ENCODE measurements around the gene IZUMO1.
"Not testable (repeated sequence)": the region's sequence is repeated elsewhere in the genome, so short reads cannot be mapped to it uniquely, and the experiment has no call there.

The IZUMO1 gene

DNA sequence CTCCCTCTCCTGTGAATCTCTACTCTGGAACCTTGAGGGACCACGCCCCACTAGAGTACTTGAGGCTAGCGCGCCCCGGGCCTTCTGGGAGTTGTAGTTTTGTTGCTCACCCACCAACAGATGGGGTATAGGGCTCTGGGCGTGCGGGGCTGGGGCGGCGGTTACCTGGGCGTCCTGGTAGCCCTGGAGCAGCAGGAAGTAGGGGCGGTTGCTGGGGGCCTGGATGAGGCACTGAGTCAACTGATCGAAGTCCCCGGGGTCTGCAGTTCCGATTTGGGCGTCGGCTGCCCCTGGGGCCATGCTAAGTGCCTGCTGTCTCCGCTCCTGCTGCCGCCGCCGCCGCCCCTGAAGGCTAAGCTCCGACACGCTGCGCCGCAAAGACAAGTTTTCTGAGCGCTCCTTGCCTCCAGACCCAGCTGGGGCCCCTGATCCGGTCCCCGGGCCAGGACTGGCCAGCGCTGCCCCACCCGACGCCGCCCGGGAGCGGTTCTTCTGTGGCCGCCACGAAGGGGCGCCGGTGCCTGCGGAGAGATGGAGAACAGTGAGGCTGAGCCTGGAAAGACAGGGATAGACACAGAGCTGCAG is 11.6 kb downstream of the IZUMO1 start:
- peak; percentile 32 for DNase-seq

DNA sequence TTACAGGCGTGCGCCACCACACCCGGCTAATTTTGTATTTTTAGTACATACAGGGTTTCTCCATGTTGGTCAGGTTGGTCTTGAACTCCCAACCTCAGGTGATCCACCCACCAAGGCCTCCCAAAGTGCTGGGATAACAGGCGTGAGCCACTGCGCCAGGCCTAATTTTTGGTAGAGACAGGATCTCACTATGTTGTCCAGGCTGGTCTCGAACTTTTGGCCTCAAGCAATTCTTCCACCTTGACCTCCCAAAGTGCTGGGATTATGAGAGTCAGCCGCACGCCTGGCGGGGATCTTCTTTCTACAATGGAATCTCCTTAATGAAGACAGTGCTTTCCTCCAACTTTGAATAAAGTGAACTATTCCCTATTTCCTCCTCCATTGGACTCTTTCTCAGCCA is 12.1 kb downstream of the IZUMO1 start:
- DNase-seq: no peak

DNA sequence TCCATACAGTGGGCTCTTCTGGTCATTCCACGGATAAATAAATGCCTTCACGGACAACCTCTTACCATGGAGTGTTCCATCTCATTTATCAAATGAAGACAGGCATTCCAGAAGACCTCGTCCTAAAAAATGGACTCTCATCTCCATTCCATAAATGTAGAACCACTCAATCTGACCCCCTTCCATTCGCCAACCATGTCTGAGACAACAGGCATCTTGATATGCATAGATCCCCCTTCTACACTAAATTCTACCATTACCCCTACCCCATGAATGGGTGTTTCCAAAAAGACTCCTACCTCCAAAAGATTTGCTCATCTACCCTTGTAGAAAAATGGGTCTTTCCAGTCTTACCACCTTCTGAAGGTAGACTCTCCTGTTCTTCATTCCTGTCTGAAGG is 15.3 kb downstream of the IZUMO1 start:
- DNase-seq: no peak

DNA sequence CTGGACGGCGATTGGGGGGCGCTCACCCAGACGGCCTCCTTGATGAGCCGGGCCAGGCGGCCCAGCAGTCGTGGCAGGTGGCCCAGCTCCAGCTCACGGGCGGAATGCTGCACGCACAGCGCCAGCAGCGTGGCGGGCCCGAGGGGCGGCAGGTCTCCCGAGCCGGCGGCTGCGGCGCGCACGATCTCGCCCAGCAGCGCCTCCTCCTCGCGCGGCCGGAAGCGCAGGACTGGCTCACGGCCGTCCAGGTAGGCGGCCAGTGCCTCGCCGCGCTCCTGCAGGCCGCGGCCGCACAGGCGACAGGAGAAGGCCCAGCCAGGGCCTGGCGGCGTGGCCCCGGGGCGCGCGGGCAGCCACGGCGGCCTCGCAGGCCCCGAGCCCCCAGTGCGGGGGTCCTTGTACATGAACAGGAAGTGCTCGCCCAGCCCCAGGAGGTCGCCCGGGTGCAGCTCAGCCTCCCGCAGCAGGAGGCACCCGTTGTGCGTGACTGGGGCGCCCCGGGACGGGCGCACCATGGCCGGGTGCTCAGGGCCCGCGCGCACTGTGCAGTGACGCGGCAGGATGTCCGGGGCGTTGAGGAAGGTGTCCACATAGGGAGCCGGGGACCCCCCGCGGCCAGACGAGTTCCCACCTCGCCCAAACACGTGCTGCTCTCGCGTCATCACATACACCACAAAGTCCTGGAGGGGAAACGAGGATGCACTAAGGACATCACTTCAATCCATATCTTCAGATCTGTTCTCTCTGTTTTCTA is 17.6 kb downstream of the IZUMO1 start:
- no peak for DNase-seq

DNA sequence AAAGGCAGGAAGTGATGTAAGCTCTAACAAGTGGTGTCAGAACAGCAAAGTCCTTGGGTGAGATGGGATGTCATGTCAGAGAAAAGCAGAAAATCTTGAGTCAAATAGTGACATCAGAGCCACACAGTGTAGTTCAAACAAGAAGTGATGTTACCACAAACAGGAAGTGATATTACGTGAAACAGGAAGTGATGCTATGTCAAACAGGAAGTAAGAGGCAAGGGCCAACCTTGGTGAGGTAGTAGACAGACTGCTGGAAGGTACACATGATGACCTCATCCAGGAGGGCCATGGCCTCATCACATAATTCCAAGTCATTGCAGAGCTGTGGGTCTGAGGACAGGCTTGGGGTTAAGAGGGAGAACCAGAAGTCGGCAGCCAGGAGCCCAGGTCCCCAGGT is 20.2 kb downstream of the IZUMO1 start:
- no peak for DNase-seq

DNA sequence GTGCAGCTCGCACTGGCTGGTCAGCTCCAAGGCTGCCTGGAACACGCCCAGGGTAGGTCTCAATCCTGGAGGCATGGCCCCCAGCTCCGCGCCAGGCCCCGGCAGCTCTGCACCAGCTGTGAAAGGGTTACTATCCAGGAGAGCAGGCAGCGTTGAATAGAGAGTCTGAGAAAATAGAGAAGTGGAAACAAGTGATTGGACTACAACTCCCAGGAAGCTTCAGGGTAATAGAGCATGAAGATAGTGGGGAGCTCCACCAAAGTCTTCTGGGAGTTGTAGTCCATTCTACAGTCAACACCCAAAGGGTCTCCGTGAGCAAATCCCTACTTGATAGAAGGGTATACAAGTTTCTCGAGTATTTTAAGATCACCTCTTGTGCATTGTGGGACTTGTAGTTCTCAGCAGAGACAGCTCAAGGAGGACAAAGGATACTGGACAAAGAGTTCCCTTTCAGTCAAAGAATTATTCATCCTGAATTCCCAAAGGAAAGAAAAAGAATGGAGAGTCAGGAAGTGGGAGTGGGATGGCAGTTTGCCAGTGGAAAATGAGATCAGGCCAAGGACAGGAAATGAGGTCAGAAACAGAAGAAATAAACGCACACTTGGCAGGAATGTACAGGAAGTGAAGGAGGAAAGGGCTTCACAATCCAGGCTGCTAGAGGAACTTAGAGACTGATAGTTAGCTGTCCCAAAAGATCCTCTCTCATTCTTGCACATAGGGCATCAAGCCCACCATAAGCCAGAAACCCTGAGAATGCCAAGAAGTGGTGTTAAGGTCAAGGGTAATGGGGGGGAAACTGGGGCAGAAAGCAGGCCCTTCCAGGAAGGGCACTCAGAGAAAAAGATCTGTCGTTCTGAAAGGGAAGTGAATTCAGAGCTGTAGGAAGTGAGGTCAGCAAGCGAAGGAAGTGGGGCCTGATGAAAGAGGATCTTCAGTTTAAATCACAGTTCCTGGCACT is 21.6 kb downstream of the IZUMO1 start:
- no peak for DNase-seq

DNA sequence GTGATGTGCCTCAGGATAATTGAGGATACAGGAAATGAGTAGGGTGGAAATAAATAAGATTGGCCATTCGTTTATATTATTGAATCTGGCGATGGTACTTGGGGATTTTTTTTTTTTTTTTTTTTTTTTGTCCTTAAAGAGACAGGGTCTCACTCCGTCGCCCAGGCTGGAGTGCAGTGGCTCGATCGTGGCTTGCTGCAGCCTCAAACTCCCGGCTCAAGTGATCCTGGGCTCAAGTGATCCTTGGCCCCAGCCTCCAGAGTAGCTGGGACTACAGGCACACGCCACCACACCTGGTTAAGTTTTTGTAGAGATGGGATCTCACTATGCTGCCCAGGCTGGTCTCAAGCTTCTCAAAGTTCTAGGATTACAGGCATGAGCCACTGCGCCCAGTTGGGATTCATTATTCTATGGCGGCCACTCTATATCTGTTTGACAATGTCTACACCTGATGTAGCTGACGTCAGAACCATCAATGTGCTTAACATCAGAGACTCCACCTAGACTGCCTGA is 24.5 kb downstream of the IZUMO1 start:
- DNase-seq: no peak

DNA sequence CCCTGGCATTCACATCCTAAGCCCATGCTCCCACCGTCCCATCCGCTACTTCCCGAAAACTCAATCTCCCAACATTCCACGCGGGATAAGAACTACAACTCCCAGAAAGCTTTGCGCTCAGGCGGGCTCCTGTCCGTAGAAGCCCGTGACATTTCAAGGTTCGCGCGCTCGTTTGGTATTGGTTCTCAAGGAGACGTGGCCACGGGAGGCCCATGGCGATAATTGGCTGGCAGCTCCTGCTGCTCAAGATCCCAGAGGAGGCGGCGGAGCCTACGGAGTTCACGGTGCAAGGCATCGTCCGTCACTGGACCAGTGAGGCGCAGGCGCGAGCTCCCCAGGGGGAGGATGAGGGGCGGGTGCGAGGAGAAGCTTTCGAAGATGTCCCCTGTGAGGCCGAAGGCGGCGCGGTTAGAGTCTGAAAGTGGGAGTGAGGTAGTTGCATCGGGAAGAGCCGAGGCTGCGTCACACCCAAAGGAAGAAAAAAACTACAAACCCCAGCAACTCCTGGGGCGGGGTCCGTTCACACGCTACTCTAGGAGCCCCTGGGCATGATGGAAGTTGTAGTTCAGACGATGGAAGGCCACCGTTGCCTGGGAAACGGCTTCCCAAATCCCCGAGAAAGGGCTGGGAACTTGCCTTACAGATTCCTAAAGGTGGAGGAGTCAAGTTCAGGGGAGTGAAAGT is 26.0 kb downstream of the IZUMO1 start:
- DNase-seq: peak; percentile 98

DNA sequence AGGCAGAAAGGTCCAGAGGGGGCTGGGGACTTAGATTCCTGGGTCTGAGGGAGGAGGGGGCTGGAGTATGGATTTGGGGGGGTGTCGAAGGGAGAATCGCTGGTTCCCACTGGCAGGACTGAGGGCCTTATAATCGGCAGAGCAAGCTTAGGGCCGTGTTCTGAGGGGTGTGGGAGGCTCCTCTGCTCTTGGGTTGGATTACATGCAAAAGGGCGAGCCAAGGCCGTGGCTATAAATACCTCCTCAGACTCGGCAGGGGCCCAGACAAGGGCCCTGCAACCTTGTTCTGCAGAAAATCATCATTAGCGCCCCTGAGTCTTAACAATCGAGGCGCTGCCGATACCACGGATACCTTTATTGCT is 26.5 kb downstream of the IZUMO1 start:
- DNase-seq: no peak

DNA sequence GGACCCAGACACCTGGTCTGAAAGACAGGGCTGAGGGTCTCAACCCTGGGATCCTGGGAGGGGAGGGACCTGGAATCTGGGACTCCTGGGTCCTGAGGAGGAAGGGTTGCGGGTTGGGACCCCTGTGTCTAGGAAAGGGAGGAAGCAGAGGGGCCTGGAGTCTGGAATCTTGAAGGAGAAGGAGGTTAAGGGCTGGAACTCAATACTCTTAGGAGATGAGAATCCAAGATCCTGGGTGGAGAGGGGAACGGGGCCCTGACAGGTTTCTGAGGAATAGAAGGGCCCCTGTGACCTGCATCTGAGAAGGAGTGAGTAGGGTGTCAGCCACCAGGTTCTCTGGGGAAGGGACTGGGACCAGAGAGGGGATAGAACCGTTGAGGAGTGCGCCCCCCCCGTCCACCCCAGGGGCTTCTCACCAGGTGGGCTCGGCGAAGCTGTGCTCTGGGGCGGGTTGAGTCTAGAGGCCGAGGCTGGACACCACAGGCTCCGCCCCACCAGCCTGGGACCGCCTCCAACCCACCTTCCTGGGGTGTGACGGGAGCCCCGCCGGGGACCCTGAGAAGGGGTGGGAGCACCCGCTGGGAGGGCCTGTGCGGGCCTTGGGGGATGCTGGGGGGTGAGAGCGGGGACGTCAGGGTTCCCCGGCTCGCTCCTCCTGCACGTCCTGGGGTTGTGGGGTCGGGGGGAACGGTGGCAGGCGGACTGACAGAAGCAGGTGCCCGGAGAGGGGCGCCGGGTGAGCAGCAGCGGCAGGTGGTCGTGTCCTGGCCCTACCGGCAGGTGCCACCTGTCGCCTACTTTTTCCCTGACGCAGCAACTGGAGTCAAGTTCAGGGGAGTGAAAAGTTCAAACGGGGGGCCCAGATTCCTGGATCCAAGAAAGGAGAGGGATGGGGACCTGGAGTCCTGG is 27.2 kb downstream of the IZUMO1 start, which contains the start of gene MAMSTR:
TSS of gene MAMSTR (minus strand) at position 463 of the 909 bp plus-strand sequence. CDS start 694 bp downstream, outside the sequence.
- no peak for DNase-seq

DNA sequence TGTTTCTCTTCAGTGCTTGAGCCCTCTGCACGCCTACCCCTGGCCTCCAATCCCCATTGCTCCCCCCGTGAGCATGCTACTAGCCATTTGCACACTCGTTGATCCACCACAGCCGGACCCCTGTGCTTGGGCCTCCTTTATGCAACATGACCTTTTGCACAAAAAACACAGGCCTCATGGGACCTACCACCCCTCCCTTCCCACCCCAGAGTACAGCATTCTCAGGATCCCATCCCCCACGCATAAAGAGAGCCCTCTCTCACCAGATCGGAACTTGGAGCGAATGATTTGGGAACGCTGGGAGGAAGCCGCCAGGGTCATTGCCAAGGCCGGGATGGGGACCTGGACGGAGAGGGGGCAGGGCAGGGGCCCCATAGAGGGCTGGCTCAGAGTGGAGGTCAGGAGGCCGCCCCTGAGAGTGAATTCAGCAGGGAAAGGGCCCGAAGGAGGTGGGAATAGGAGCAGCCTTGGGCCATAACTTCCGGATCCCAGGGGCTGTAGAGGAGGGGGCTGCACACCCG is 27.9 kb downstream of the IZUMO1 start:
- no peak for DNase-seq

DNA sequence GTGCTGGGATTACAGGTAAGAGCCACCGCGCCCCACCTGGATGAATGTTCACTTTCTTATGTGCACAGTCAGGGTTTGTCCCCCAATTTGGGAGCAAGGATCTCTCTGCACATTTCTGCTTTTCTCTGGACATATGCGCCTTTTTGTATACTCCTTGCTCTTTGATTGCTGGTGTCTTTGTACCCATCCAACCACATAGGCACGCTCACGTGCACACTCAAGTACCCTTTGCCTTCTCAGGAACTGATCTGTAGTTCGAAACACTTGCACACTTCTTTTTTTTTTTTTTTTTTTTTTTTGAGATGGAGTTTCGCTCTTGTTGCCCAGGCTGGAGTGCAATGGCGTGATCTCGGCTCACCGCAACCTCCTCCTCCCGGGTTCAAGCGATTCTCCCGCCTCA is 28.6 kb downstream of the IZUMO1 start:
- DNase-seq: not testable (repeated sequence)

DNA sequence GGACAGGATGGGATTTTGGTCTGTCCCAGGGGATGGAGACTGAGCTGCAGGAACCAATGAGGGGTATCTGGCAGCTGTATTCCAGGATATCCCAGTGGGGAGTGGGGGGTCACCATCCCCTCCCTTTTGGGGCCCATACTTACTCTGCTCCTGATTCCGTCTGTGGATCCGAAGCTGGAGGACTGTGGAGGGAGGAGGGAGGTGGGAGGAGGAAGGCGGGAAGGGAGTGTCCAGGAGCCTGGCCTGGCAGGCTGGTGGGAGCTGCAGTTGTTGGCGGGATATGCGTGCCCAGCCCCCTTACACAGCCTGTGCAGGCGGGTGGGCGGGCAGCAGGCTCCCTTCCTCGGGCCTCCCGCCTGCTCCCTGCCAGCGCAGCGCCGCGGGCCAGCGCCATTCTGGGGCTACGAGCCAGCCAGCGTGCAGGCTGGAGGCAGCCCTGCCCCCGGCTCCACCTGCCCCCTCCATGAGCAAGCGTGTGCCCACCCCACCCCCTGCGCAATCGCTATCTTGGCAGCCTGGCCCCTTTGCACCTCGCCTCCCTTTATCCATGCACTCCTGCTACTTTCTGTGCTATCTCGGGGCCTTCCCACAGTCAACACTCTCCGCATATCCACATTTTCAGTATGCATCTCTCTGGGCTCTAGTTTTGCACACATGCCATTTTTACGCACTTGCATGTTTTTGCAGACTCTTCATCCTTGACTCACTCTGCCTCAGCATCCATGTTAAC is 30.0 kb downstream of the IZUMO1 start:
- peak; percentile 78 for DNase-seq

DNA sequence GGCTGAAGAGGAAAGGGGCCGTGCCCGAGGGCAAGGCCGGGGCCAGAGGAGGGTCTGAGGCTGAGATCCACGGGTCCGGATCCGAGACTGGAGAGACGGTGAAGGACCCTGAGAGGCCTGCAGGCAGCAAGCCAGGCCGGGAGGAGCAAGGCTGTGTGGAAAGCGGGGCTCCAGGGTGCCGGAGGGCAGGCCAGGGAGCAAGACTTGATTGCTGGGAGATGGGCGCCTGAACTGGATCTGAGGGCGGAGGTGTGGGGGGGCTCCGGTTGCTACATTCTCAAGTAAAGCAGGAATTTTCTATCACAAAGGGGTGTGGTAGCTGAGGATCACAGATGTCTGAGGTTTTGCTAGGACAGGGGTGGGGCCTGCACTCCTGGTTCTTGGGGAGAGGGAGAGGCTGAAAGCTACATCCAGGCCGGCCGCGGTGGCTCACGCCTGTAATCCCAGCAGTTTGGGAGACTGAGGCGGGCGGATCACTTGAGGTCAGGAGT is 31.0 kb downstream of the IZUMO1 start:
- peak; percentile 43 for DNase-seq

DNA sequence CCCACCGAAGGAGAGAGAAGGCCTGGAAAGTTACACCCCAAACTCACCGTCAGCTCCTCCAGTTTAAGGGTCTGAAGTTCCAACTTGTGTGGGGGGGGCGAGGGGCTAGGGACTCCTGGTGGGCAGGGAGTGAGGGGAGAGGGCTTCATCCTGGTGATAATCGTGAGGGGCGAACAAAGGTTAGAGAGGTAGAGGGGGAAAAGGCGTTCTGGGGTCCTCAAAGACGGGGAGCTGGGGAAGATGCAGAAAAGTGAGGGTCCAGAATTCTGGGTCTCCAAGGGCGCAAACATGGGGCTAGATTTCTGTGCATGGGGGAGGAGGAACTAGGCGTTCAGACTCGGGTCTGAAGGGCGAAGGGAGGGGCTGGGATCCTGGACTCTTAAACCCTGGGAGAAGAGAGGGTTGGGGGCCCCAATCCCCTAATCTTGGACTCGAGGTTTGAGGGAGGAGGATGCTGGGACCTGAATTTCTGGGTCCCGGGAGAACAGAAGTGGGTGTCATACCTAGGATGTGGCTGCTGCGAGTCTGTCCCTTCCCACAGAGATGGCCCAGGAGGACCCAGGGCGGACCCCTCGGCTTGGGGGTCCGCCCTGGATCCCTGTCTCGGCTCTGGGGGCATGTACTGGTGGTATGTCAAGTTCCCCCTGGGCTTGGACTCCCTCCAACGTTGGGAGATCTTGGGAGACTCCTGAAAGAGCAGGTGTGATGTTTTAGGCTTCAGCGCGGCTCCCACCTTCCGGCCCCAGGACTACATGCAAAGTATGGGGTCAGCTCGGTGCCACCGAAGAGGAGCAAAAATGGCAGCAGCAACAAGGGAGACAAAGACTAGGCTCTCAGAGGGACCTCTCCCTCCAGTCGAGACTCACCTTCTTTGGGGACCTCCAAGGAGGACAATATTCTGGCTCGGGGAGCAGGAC is 31.7 kb downstream of the IZUMO1 start:
- peak; percentile 43 for DNase-seq

DNA sequence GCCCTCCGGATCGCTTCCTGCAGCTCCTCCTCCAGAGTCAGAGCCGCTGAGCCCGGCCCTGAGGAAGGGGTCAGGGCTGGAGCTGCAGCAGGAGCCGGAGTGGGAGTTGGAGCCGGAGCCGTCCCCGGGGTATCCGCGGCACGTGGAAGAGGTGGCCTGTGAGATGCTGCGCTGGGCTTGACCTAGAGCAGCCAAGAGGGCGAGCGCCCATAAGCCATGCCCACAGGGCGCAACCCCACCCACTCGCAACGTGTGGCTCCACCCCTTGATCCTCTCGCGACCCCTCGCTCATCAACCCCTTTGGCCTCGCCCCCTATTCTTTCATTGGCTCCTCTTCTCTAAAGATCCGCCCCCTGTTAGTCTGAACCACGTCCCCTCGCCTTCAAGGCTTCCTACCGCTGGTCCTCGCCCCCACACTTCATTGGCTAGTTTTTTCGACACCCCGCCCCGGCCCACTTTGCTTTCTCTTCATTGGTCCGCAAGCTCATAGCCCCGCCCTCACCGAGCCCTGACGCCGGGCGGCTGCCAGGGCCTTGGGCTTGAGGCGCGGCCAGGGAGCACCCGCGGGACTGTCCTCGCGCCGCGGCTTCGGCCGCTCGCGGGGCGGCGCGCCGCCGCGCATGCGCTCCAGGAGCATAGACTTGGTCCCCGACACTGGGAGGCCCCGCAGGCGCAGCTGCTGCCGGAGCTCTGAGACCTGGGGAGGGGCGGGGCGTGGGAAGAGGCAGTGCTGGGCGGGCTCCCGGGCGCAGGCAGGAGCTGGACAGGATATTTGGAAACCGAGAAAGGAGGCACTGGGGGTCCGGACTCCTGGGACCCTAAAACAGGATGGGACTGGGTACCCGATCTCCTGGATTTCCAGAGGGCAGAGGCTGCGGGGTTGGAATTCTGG is 32.6 kb downstream of the IZUMO1 start:
- peak; percentile 99 for DNase-seq

DNA sequence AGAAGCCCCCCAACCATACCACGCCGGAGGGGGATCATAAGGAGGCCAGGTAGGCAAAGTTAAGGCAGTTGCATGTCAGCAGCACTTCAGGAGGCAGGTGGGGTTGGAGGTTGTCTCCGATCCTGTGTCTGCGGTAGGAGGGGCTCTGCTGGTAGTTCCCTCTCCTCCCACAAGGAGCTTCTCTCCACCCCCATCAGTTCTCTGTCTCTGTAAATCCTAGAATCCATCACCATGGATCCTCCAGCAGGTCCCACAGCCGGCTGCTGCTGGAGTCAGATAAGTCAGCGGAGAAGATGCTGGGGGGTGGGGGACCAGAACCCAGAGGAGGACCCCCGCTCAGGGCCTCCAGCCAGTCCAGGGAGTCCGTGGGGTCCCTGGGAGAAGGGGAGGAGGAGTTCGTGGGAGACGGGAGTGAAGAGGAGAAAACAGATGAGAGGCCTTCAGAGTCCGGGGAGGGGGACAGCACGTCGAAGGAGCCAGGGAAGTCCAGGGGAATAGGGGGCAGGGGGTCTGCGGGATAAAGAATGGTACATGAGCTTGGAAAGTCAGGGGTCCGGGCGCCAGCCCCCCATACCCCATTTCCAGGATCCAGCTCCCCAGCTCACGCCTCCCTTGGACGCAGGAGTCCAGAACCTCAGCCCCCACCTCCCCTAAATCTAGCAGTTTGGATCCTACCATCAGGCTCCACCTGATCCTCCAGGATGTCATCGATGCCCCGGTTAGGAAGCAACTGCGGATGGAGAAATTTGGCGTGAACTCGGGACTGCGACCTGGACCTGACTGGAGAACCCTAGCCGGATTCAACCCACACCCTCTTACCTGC is 33.5 kb downstream of the IZUMO1 start:
- no peak for DNase-seq

Measured in DMS79 (cell line).